HG03442 (cell line): ENCODE data around the gene TPSD1.

Source experiments
- ATAC-seq: cut with Tn5 transposase; IDR thresholded peaks from one replicate; pipeline ENCODE4 v1.9.1; 2021; ENCODE audit warnings: mild to moderate bottlenecking, moderate library complexity; ENCODE audit not compliant: unreplicated experiment

The TPSD1 gene

GRCh38 chr16:1297018-1297696 is 41.3 kb downstream of the TPSD1 start:
- ATAC-seq: no peak

- ATAC-seq: no peak
These were observed 42.5 kb downstream of the TPSD1 start for GRCh38 chr16:1298406-1298805.

GRCh38 chr16:1299012-1299867 is 43.4 kb downstream of the TPSD1 start:
- no peak for ATAC-seq

- ATAC-seq: no peak
These were observed 44.0 kb downstream of the TPSD1 start for GRCh38 chr16:1299868-1300203.

- ATAC-seq: no peak
These were observed 45.0 kb downstream of the TPSD1 start for GRCh38 chr16:1300664-1301476.

GRCh38 chr16:1301562-1301961 is 45.7 kb downstream of the TPSD1 start:
- no peak for ATAC-seq

- ATAC-seq: no peak
These were observed 50.0 kb downstream of the TPSD1 start for GRCh38 chr16:1305823-1306222.

GRCh38 chr16:1306334-1306733 is 50.5 kb downstream of the TPSD1 start:
- ATAC-seq: no peak

- no peak for ATAC-seq
These were observed 52.4 kb downstream of the TPSD1 start for GRCh38 chr16:1308036-1308976.
